CD4-positive, alpha-beta T cell (primary cell): ENCODE measurements around the gene FAM131B. TPM values are rescaled to one million over a fixed set of nuclear protein-coding genes. Genes with fewer than 3 reads are reported as not detected.

Experiments
- ATAC-seq: fragments of 200-7000 bp; cut with Tn5 transposase; one replicate; pipeline ENCODE4 v1.10.0; 2022; ENCODE audit warnings: mild to moderate bottlenecking; ENCODE audit not compliant: poor library complexity
- CTCF ChIA-PET: fragments of 350-600 bp; sonication (Branson Sonifier 250); formaldehyde crosslinking; loops from one replicate; lab custom pipeline; 2021; ENCODE audit warnings: antibody characterized with exemption, inconsistent platforms; lab: Charles Lee
- POLR2A ChIA-PET: fragments of 350-600 bp; sonication (Branson Sonifier 250); formaldehyde crosslinking; loops from one replicate; lab custom pipeline; 2021; ENCODE audit warnings: antibody characterized with exemption, inconsistent platforms; lab: Charles Lee
- DNase-seq, 14 experiments: peaks; one replicate each; pipeline ENCODE4 v3.0.0-alpha.2; 2013 to 2020; ENCODE audit warnings: mixed read lengths in 2 of 14
- H3K27ac ChIP-seq, 2 donors: one replicate each; pipeline versions ENCODE4 v1.5.1 to v1.7.0; 2013; ENCODE audit warnings: low read length in 2 of 2, low read depth in 1 of 2, mild to moderate bottlenecking in 1 of 2
- H3K27me3 ChIP-seq, 2 experiments: 1 replicate in 1 of 2; 2 replicates in 1 of 2; pipeline versions ENCODE4 v1.6.1 to v1.7.0; 2013; ENCODE audit warnings: low read length in 2 of 2, control low read depth in 1 of 2, mild to moderate bottlenecking in 1 of 2, moderate library complexity in 1 of 2; ENCODE audit not compliant: insufficient read depth in 2 of 2, control insufficient read depth in 1 of 2
- H3K36me3 ChIP-seq: one replicate; pipeline ENCODE4 v1.6.1; 2013; ENCODE audit warnings: low read length, control low read depth; ENCODE audit not compliant: insufficient read depth
- H3K4me1 ChIP-seq: one replicate; pipeline ENCODE4 v1.6.1; 2013; ENCODE audit warnings: low read length, control low read depth; ENCODE audit not compliant: insufficient read depth
- H3K4me3 ChIP-seq: one replicate; pipeline ENCODE4 v1.5.1; 2013; ENCODE audit warnings: mild to moderate bottlenecking, low read length, moderate library complexity
- H3K9me3 ChIP-seq, 2 experiments: 1 replicate in 1 of 2; 2 replicates in 1 of 2; pipeline versions ENCODE4 v1.6.1 to v1.7.0; 2013; ENCODE audit warnings: low read length in 2 of 2, mild to moderate bottlenecking in 2 of 2, control low read depth in 1 of 2, moderate library complexity in 1 of 2; ENCODE audit not compliant: control insufficient read depth in 1 of 2, insufficient read depth in 1 of 2
- H3K27ac Mint-ChIP-seq: one replicate; pipeline ENCODE4 v1.8.0; 2020; ENCODE audit warnings: mixed read lengths
- H3K27me3 Mint-ChIP-seq: one replicate; pipeline ENCODE4 v1.8.0; 2021; ENCODE audit warnings: mixed read lengths
- H3K36me3 Mint-ChIP-seq: one replicate; pipeline ENCODE4 v1.8.0; 2021; ENCODE audit warnings: low read depth, mixed read lengths
- H3K4me1 Mint-ChIP-seq: one replicate; pipeline ENCODE4 v1.8.0; 2021; ENCODE audit warnings: low read depth, mixed read lengths
- H3K4me3 Mint-ChIP-seq: one replicate; pipeline ENCODE4 v1.8.0; 2020; ENCODE audit warnings: mild to moderate bottlenecking, mixed read lengths
- H3K9me3 Mint-ChIP-seq: one replicate; pipeline ENCODE4 v1.8.0; 2020; ENCODE audit warnings: mixed read lengths
- intact Hi-C, 2 experiments: fragments of 100-400 bp; cut with DNase I in 1 of 2; cut with micrococcal nuclease in 1 of 2; formaldehyde crosslinking; loops; one replicate each; pipeline versions ENCODE4 v1.15.1 to v1.9.0; 2023 to 2025; cut with DNase I, micrococcal nuclease
- total RNA-seq, 174 experiments: library from RNA in 2 of 174; stranded (reverse) in 2 of 174; gene quantifications; one replicate each; pipeline ENCODE4 v1.2.3 and lab custom pipeline; 2021 to 2026
- TF ChIP-seq, protein P1 (sequence below): fragments of 200-600 bp; IDR thresholded peaks from one replicate; pipeline ENCODE4 v1.8.0; 2022; ENCODE audit warnings: antibody characterized with exemption, mild to moderate bottlenecking

FAM131B gene
- total RNA-seq, 2 experiments from 2014 or later = 0.14 TPM; not detected in 1

DNA sequence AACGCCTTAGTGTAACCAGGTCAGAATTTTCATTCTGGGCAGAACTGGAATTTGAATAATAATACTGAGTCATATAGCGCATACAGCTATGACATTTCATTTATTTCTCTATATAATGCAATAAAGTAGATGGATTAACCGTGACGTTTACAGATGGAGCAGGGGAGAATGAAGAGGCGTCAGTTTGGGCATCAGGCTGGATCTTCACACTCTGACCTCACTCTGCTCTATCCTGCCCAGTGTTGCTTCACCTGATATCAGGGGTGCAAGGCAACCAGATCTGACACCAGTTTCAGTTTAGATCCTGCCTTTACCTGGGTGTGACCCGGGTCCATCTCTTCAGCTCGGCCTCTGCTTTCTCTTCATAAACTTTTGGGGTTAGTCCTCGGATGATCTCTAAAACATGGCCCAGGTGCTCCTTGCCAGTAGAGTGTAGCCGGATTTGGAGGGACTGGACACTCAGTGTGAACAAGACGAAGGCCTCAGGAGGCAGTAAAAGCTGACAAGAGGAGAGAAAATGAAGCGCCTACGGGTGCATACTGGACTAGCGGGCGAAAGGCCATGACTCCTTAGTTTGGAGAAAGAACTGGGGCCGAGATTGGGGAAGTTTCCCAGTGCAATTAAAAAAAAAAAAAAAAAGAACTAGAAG, 17.2 kb upstream of the FAM131B start:
- no peaks in the 10 kb centered on the region for H3K27me3 ChIP-seq
- H3K27ac ChIP-seq = peak overlapping the region; percentile 91 to 97
- POLR2A ChIA-PET = interaction anchor here (0.6 to 3.1 kb wide), 29 partner anchors 8 to 936 kb away, joined by 3 to 57 read pairs (median 4); partner anchors contain the start of genes CASP2, EPHA1 and GSTK1
- peak overlapping the region; percentile 87 for H3K4me3 ChIP-seq
- ATAC-seq = no peak
- DNase-seq = peak in 1 of 14 experiments; percentile 57
- no peaks in the 10 kb centered on the region for H3K36me3 ChIP-seq
- Mint-ChIP-seq H3K27ac (peak overlapping the region; percentile 98), H3K27me3 (no peaks in the 10 kb centered on the region), H3K4me1 (peaks cover 47% of the 10 kb centered on the region), H3K4me3 (peak overlapping the region; percentile 95), H3K9me3 (no peaks in the 10 kb centered on the region), H3K36me3 (peaks cover 14% of the 10 kb centered on the region)
- intact Hi-C loops = loop anchor here (1.0 to 10.0 kb wide), 8 partner anchors 15 to 572 kb away; partner anchors contain the start of genes CASP2 (in 1 of the 2), EPHA1 (in 1 of the 2) and EPHB6 (in 1 of the 2)
- CTCF ChIA-PET = interaction anchor here (0.6 to 2.1 kb wide), 38 partner anchors 8 to 765 kb away, joined by 3 to 16 read pairs (median 5); partner anchors contain the start of genes CASP2, EPHA1, FAM131B and GSTK1
- TF ChIP-seq, protein P1, sequence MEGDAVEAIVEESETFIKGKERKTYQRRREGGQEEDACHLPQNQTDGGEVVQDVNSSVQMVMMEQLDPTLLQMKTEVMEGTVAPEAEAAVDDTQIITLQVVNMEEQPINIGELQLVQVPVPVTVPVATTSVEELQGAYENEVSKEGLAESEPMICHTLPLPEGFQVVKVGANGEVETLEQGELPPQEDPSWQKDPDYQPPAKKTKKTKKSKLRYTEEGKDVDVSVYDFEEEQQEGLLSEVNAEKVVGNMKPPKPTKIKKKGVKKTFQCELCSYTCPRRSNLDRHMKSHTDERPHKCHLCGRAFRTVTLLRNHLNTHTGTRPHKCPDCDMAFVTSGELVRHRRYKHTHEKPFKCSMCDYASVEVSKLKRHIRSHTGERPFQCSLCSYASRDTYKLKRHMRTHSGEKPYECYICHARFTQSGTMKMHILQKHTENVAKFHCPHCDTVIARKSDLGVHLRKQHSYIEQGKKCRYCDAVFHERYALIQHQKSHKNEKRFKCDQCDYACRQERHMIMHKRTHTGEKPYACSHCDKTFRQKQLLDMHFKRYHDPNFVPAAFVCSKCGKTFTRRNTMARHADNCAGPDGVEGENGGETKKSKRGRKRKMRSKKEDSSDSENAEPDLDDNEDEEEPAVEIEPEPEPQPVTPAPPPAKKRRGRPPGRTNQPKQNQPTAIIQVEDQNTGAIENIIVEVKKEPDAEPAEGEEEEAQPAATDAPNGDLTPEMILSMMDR = no peak
- H3K9me3 ChIP-seq = no peaks in the 10 kb centered on the region
- H3K4me1 ChIP-seq = peaks cover 77% of the 10 kb centered on the region

DNA sequence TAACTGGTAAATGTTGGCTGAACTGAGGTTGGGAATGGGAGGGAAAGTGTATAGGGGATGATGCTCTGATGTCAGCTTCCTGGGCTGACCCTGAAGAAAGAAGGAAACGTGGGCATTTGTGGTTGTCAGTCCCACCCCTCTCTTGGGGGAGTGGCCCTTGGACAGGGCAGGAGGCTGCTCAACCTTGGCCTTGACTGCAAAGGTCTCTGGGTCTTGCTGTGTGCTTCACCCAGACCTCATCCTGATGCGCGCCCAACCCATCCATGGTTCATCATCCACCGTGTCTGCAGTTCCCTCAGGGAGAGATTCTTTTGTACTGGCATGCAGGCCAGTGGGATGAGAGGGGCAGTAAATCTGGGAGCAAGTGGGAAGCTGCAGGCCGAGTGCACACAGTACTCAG, 13.9 kb upstream of the FAM131B start:
- ATAC-seq (no peak), DNase-seq (no peak)
- H3K4me3 Mint-ChIP-seq = peak overlapping the region; percentile 21
- POLR2A ChIA-PET = interaction anchor here (2.1 to 3.6 kb wide), 2 partner anchors 8 to 31 kb away, joined by 19 to 26 read pairs; partner anchors contain the start of gene EPHA1
- peak overlapping the region; percentile 91 for H3K27ac Mint-ChIP-seq
- H3K27ac ChIP-seq = peak overlapping the region; percentile 71 to 80
- H3K4me3 ChIP-seq = no peak overlapping the region
- H3K36me3 Mint-ChIP-seq = peaks cover 8% of the 10 kb centered on the region
- intact Hi-C loops = loop anchor here in 1 of 2 experiments (5.0 kb wide), 1 partner anchor 69 kb away; no protein-coding TSS in a partner anchor
- H3K4me1 ChIP-seq = peaks cover 72% of the 10 kb centered on the region
- CTCF ChIA-PET = no interaction called here
- TF ChIP-seq, protein P1 = no peak
- H3K9me3 Mint-ChIP-seq = no peaks in the 10 kb centered on the region
- H3K4me1 Mint-ChIP-seq = peaks cover 75% of the 10 kb centered on the region
- no peaks in the 10 kb centered on the region for H3K27me3 ChIP-seq
- no peaks in the 10 kb centered on the region for H3K27me3 Mint-ChIP-seq
- H3K9me3 ChIP-seq = no peaks in the 10 kb centered on the region
- no peaks in the 10 kb centered on the region for H3K36me3 ChIP-seq

DNA sequence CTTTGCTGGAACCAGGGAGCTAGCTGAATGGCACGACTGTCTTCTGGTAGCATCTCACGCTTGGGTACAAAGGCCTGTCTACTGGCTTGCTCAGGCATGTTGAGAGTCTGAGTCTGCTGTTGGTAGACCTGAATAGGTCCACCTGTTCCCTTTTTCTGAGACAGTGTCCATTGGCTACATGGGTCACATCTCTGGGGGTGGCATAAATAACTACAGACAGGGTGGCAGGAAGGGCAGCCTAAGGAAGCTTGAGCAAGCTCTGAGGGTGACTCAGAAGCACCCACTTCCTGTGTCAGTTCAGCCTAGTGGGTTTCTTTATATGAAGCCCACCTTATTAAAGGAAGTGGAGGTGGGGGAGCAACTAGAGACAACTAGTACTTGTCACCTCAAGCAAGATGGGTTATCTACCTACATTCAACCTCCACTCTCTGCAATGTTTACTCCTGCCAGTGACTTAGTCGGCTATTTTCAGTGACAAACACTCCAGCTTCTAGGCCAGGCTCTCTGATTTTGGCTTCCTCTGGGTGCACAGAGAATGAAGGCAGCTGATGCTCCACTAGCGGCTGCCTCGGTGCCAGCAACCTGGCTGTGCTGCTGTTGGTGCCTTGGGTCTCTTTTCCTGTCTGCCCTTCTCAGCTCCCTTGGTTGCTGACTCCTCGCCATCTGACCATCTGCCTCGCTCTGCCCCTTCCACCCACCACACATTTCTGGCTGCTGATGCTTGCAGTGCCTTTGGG, 13.0 kb upstream of the FAM131B start:
- H3K4me1 ChIP-seq = peaks cover 75% of the 10 kb centered on the region

More for the DNA sequence above, 13.0 kb upstream of the FAM131B start:
- peaks cover 81% of the 10 kb centered on the region for H3K4me1 Mint-ChIP-seq
- CTCF ChIA-PET = interaction anchor here (1.1 to 1.2 kb wide), 2 partner anchors 27 to 136 kb away, joined by 3 to 4 read pairs; no protein-coding TSS in a partner anchor
- peak overlapping the region; percentile 70 for H3K4me3 Mint-ChIP-seq
- Histone ChIP-seq H3K27ac (peak overlapping the region; percentile 71 to 80), H3K36me3 (no peaks in the 10 kb centered on the region), H3K9me3 (no peaks in the 10 kb centered on the region), H3K4me3 (no peak overlapping the region), H3K27me3 (no peaks in the 10 kb centered on the region)
- H3K27ac Mint-ChIP-seq = peak overlapping the region; percentile 91
- peaks cover 8% of the 10 kb centered on the region for H3K36me3 Mint-ChIP-seq
- DNase-seq (peak; percentile 18 to 86 (median 38)), ATAC-seq (peak; percentile 59)
- no peaks in the 10 kb centered on the region for H3K27me3 Mint-ChIP-seq
- POLR2A ChIA-PET = interaction anchor here (0.5 to 3.6 kb wide), 11 partner anchors 9 to 1444 kb away, joined by 3 to 26 read pairs (median 4); partner anchors contain the start of gene EPHA1
- intact Hi-C loops = loop anchor here in 1 of 2 experiments (5.0 kb wide), 1 partner anchor 68 kb away; no protein-coding TSS in a partner anchor
- H3K9me3 Mint-ChIP-seq = no peaks in the 10 kb centered on the region
- TF ChIP-seq, protein P1 = no peak
